Liver (tissue), 9 donors: ENCODE results near the gene NUP153. TPM values are rescaled to one million over a fixed set of nuclear protein-coding genes. Genes with fewer than 3 reads are reported as not detected.

ENCODE experiments used
- DNase-seq: peaks from one replicate; pipeline ENCODE4 v3.0.0-alpha.2; 2017; ENCODE audit warnings: low spot score
- H3K27ac ChIP-seq, 2 donors: one replicate each; pipeline ENCODE4 v1.7.0; 2013; ENCODE audit warnings: inconsistent platforms in 2 of 2, low read length in 2 of 2, control low read depth in 1 of 2, low read depth in 1 of 2, mild to moderate bottlenecking in 1 of 2
- H3K27me3 ChIP-seq, 4 donors: one replicate each; pipeline versions ENCODE4 v1.6.1 to v1.7.0; 2013; ENCODE audit warnings: low read length in 3 of 4, inconsistent platforms in 1 of 4, mild to moderate bottlenecking in 1 of 4, moderate library complexity in 1 of 4; ENCODE audit not compliant: control insufficient read depth in 4 of 4, insufficient read depth in 4 of 4
- H3K36me3 ChIP-seq, 4 donors: one replicate each; pipeline versions ENCODE4 v1.6.1 to v1.7.0; 2013; ENCODE audit warnings: low read length in 3 of 4, mild to moderate bottlenecking in 3 of 4, low read depth in 1 of 4, moderate library complexity in 1 of 4; ENCODE audit not compliant: control insufficient read depth in 4 of 4, insufficient read depth in 3 of 4
- H3K4me1 ChIP-seq, 4 donors: one replicate each; pipeline versions ENCODE4 v1.6.1 to v1.7.0; 2013; ENCODE audit warnings: low read length in 3 of 4, mild to moderate bottlenecking in 3 of 4, moderate library complexity in 1 of 4; ENCODE audit not compliant: control insufficient read depth in 4 of 4, insufficient read depth in 4 of 4
- H3K4me3 ChIP-seq, 3 donors: one replicate each; pipeline versions ENCODE4 v1.6.1 to v1.7.0; 2013; ENCODE audit warnings: low read length in 3 of 3, control low read depth in 1 of 3, low read depth in 1 of 3, mild to moderate bottlenecking in 1 of 3
- H3K9ac ChIP-seq, 2 donors: one replicate each; pipeline ENCODE4 v1.7.0; 2013; ENCODE audit warnings: low read length in 2 of 2, mild to moderate bottlenecking in 2 of 2, moderate library complexity in 2 of 2, control low read depth in 1 of 2, low read depth in 1 of 2
- H3K9me3 ChIP-seq, 4 donors: one replicate each; pipeline versions ENCODE4 v1.6.1 to v1.7.0; 2013; ENCODE audit warnings: low read length in 3 of 4; ENCODE audit not compliant: control insufficient read depth in 4 of 4
- EGR1 ChIP-seq, 2 donors: IDR thresholded peaks; 2 replicates each; pipeline ENCODE4 v1.6.1; 2016 to 2018; ENCODE audit warnings: antibody characterized with exemption in 2 of 2, low read depth in 2 of 2
- FOXA1 ChIP-seq: IDR thresholded peaks from 2 replicates; pipeline ENCODE4 v1.6.1; 2016; ENCODE audit warnings: antibody characterized with exemption
- FOXA2 ChIP-seq: IDR thresholded peaks from 2 replicates; pipeline ENCODE4 v1.6.1; 2016; ENCODE audit warnings: antibody characterized with exemption
- GABPA ChIP-seq, 2 donors: IDR thresholded peaks in 1 of 2; conservative IDR thresholded peaks in 1 of 2; 2 replicates each; pipeline ENCODE4 v1.6.1; 2016; ENCODE audit warnings: antibody characterized with exemption in 2 of 2, mild to moderate bottlenecking in 1 of 2, moderate library complexity in 1 of 2
- HNF4A ChIP-seq, 2 donors: conservative IDR thresholded peaks; 2 replicates each; pipeline ENCODE4 v1.6.1; 2016; ENCODE audit warnings: antibody characterized with exemption in 2 of 2, mild to moderate bottlenecking in 2 of 2
- HNF4G ChIP-seq: IDR thresholded peaks from 2 replicates; pipeline ENCODE4 v1.6.1; 2016; ENCODE audit warnings: antibody characterized with exemption
- JUND ChIP-seq, 2 donors: IDR thresholded peaks; 2 replicates each; pipeline ENCODE4 v1.6.1; 2016; ENCODE audit warnings: antibody characterized with exemption in 2 of 2
- NR2F2 ChIP-seq: IDR thresholded peaks from 2 replicates; pipeline ENCODE4 v1.6.1; 2016; ENCODE audit warnings: antibody characterized with exemption
- RAD21 ChIP-seq, 2 donors: IDR thresholded peaks; 2 replicates each; pipeline ENCODE4 v1.6.1; 2016; ENCODE audit warnings: antibody characterized with exemption in 2 of 2, mild to moderate bottlenecking in 2 of 2
- RXRA ChIP-seq, 2 donors: IDR thresholded peaks; 2 replicates each; pipeline ENCODE4 v1.6.1; 2017 to 2018; ENCODE audit warnings: antibody characterized with exemption in 2 of 2, mild to moderate bottlenecking in 1 of 2
- SP1 ChIP-seq: IDR thresholded peaks from 2 replicates; pipeline ENCODE4 v1.6.1; 2018; ENCODE audit warnings: antibody characterized with exemption, mild to moderate bottlenecking
- TAF1 ChIP-seq: conservative IDR thresholded peaks from 2 replicates; pipeline ENCODE4 v1.6.1; 2016; ENCODE audit warnings: antibody characterized with exemption, mild to moderate bottlenecking
- YY1 ChIP-seq: IDR thresholded peaks from 2 replicates; pipeline ENCODE4 v1.6.1; 2016; ENCODE audit warnings: antibody characterized with exemption, mild to moderate bottlenecking
- WGBS: extraction: QIAGEN DNeasy Blood & Tissue Kit; methylation state at CpG from one replicate; pipeline ENCODE4 v1.1.7; 2013; 5-methylcytosine and 5-hydroxymethylcytosine counted together
- polyA plus RNA-seq, 2 donors: library from polyadenylated mRNA; stranded (reverse) in 1 of 2; unstranded in 1 of 2; fragments of 200-250 nt in 1 of 2; fragments of >200 nt in 1 of 2; fragmentation: Nextera tagmentation in 1 of 2; extraction: Ambion mirVana in 1 of 2; gene quantifications; one replicate each; pipeline versions ENCODE4 v1.2.1 to v1.2.3, GENCODE V29; 2013 to 2015
- total RNA-seq, 2 donors: library from RNA; depleted of rRNA; stranded (reverse); fragments of >200 nt; gene quantifications; one replicate each; pipeline ENCODE4 v1.2.3, GENCODE V29; 2014
- TF ChIP-seq, protein P1 (sequence below): IDR thresholded peaks from 2 replicates; pipeline ENCODE4 v1.6.1; 2016; ENCODE audit warnings: antibody characterized with exemption
- TF ChIP-seq, protein P2 (sequence below): IDR thresholded peaks from 2 replicates; pipeline ENCODE4 v1.6.1; 2016; ENCODE audit warnings: antibody characterized with exemption, mild to moderate bottlenecking
- TF ChIP-seq, protein P3 (sequence below): IDR thresholded peaks from 2 replicates; pipeline ENCODE4 v1.6.1; 2016; ENCODE audit warnings: antibody characterized with exemption
- TF ChIP-seq, protein P4 (sequence below): IDR thresholded peaks from 2 replicates; pipeline ENCODE4 v1.6.1; 2016; ENCODE audit warnings: antibody characterized with exemption
- TF ChIP-seq, protein P5 (sequence below): fragments of 150-350 bp; IDR thresholded peaks from 2 replicates; pipeline ENCODE4 v1.5.1; 2017; ENCODE audit warnings: improper control_type of control experiment, low read depth, low read length; ENCODE audit not compliant: missing input control
- donor health status: healthy.
- donor health status: healthy.
- donor health status: healthy.
- donor health status: healthy.
- donor health status: healthy.

The NUP153 gene
- total and polyA plus RNA-seq, 4 donors = 5.1 to 42.4 (median 14.4) TPM

DNA sequence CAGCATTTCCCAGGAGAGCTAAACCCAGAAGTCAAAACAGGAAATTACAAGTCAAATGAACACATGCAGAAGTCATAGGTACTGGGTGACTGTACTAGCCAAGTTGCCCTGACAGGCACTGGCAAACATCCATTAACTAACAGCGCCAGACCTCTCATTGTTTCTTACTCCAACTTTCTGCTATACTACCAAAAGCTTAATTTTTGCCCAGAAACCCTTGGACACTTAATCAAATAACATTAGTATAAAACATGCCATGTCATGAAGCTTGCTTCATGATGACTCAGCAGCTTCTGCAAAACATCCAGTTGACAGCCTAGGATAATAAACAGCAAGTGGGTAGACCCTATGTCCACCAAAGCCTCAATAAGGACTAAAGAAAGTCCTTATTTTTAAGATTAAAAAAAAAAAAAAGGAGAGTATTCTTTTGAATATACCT is 3.5 kb downstream of the NUP153 start:
- Histone ChIP-seq H3K4me3 (no peak overlapping the region), H3K27ac (peak overlapping the region; percentile 69 to 81)
- DNase-seq = peak; percentile 47

More for the DNA sequence above, 3.5 kb downstream of the NUP153 start:
- Histone ChIP-seq H3K27me3 (no peaks in the 10 kb centered on the region), H3K9me3 (no peaks in the 10 kb centered on the region), H3K36me3 (no peaks in the 10 kb centered on the region), H3K4me1 (peaks cover 7 to 24% (median 16%) of the 10 kb centered on the region in 4 donors), H3K9ac (no peak overlapping the region)
- 17% methylated on average over 1 of the region's 1 CpG for WGBS
- TF ChIP-seq GABPA (IDR thresholded peaks at IDR 0.05 in 1 of 2, conservative IDR thresholded peaks at IDR 0.05 in 1 of 2) (peak in 1 of 2 donors; percentile 24), JUND (IDR thresholded peaks at IDR 0.05) (peak; percentile 22 to 30), HNF4A (conservative IDR thresholded peaks at IDR 0.05) (peak in 1 of 2 donors; percentile 25), EGR1 (IDR thresholded peaks at IDR 0.05; ENCODE audit: low read depth in 2 of 2) (no peak), FOXA2 (no peak), SP1 (no peak), RXRA (IDR thresholded peaks at IDR 0.05) (no peak), RAD21 (IDR thresholded peaks at IDR 0.05) (peak in 1 of 2 donors; percentile 11), TAF1 (no peak), NR2F2 (no peak), FOXA1 (no peak), YY1 (peak; percentile 40), HNF4G (no peak)
- TF ChIP-seq, protein P1, sequence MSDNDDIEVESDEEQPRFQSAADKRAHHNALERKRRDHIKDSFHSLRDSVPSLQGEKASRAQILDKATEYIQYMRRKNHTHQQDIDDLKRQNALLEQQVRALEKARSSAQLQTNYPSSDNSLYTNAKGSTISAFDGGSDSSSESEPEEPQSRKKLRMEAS = peak; percentile 26
- TF ChIP-seq, protein P2, sequence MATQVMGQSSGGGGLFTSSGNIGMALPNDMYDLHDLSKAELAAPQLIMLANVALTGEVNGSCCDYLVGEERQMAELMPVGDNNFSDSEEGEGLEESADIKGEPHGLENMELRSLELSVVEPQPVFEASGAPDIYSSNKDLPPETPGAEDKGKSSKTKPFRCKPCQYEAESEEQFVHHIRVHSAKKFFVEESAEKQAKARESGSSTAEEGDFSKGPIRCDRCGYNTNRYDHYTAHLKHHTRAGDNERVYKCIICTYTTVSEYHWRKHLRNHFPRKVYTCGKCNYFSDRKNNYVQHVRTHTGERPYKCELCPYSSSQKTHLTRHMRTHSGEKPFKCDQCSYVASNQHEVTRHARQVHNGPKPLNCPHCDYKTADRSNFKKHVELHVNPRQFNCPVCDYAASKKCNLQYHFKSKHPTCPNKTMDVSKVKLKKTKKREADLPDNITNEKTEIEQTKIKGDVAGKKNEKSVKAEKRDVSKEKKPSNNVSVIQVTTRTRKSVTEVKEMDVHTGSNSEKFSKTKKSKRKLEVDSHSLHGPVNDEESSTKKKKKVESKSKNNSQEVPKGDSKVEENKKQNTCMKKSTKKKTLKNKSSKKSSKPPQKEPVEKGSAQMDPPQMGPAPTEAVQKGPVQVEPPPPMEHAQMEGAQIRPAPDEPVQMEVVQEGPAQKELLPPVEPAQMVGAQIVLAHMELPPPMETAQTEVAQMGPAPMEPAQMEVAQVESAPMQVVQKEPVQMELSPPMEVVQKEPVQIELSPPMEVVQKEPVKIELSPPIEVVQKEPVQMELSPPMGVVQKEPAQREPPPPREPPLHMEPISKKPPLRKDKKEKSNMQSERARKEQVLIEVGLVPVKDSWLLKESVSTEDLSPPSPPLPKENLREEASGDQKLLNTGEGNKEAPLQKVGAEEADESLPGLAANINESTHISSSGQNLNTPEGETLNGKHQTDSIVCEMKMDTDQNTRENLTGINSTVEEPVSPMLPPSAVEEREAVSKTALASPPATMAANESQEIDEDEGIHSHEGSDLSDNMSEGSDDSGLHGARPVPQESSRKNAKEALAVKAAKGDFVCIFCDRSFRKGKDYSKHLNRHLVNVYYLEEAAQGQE = no peak
- TF ChIP-seq, protein P3, sequence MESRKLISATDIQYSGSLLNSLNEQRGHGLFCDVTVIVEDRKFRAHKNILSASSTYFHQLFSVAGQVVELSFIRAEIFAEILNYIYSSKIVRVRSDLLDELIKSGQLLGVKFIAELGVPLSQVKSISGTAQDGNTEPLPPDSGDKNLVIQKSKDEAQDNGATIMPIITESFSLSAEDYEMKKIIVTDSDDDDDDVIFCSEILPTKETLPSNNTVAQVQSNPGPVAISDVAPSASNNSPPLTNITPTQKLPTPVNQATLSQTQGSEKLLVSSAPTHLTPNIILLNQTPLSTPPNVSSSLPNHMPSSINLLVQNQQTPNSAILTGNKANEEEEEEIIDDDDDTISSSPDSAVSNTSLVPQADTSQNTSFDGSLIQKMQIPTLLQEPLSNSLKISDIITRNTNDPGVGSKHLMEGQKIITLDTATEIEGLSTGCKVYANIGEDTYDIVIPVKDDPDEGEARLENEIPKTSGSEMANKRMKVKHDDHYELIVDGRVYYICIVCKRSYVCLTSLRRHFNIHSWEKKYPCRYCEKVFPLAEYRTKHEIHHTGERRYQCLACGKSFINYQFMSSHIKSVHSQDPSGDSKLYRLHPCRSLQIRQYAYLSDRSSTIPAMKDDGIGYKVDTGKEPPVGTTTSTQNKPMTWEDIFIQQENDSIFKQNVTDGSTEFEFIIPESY = peak; percentile 26
- TF ChIP-seq, protein P4, sequence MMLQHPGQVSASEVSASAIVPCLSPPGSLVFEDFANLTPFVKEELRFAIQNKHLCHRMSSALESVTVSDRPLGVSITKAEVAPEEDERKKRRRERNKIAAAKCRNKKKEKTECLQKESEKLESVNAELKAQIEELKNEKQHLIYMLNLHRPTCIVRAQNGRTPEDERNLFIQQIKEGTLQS = no peak
- TF ChIP-seq, protein P5, sequence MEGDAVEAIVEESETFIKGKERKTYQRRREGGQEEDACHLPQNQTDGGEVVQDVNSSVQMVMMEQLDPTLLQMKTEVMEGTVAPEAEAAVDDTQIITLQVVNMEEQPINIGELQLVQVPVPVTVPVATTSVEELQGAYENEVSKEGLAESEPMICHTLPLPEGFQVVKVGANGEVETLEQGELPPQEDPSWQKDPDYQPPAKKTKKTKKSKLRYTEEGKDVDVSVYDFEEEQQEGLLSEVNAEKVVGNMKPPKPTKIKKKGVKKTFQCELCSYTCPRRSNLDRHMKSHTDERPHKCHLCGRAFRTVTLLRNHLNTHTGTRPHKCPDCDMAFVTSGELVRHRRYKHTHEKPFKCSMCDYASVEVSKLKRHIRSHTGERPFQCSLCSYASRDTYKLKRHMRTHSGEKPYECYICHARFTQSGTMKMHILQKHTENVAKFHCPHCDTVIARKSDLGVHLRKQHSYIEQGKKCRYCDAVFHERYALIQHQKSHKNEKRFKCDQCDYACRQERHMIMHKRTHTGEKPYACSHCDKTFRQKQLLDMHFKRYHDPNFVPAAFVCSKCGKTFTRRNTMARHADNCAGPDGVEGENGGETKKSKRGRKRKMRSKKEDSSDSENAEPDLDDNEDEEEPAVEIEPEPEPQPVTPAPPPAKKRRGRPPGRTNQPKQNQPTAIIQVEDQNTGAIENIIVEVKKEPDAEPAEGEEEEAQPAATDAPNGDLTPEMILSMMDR = no peak
